H1 (cell line): Measurements from ENCODE around the gene MT4. TPM values are rescaled to one million over a fixed set of nuclear protein-coding genes. Genes with fewer than 3 reads are reported as not detected.

Experiments used
- BACH1 ChIP-seq: IDR thresholded peaks from 2 replicates; pipeline ENCODE4 v1.6.1; 2012; ENCODE audit warnings: low read length, improper control_type of control experiment
- CHD7 ChIP-seq: fragments of 300-600 bp; sonication (generic); IDR thresholded peaks from 2 replicates; pipeline ENCODE4 v1.7.1; 2012; ENCODE audit warnings: low read length, moderate library complexity, mild to moderate bottlenecking, inconsistent platforms; ENCODE audit not compliant: insufficient replicate concordance
- CTCF ChIP-seq, 3 experiments: IDR thresholded peaks; 1 replicate in 2 of 3; 2 replicates in 1 of 3; pipeline versions ENCODE4 v1.5.1 to v1.6.1; 2011; ENCODE audit warnings: low read length in 3 of 3, mild to moderate bottlenecking in 3 of 3, inconsistent platforms in 2 of 3, low read depth in 1 of 3, moderate library complexity in 1 of 3; ENCODE audit not compliant: insufficient read depth in 1 of 3; ENCODE audit errors: control extremely low read depth in 1 of 3
- E2F6 ChIP-seq: IDR thresholded peaks from 2 replicates; pipeline ENCODE4 v1.6.1; 2012; ENCODE audit warnings: inconsistent platforms
- HDAC2 ChIP-seq, 2 experiments: fragments of 300-600 bp in 1 of 2; sonication (generic) in 1 of 2; IDR thresholded peaks; 2 replicates each; pipeline ENCODE4 v1.6.1; 2011 to 2012; ENCODE audit warnings: low read depth in 2 of 2, low read length in 2 of 2, mild to moderate bottlenecking in 2 of 2, moderate library complexity in 2 of 2, borderline replicate concordance in 1 of 2, inconsistent platforms in 1 of 2
- NANOG ChIP-seq: IDR thresholded peaks from 2 replicates; pipeline ENCODE4 v1.6.1; 2011; ENCODE audit warnings: low read length, low read depth, mild to moderate bottlenecking, inconsistent platforms; ENCODE audit not compliant: insufficient read depth, poor library complexity, severe bottlenecking
- TEAD4 ChIP-seq: IDR thresholded peaks from 2 replicates; pipeline ENCODE4 v1.6.1; 2012; ENCODE audit warnings: low read depth, low read length, inconsistent platforms, mixed read lengths
- YY1 ChIP-seq: IDR thresholded peaks from 2 replicates; pipeline ENCODE4 v1.6.1; 2011; ENCODE audit warnings: low read depth, mild to moderate bottlenecking, low read length
- polyA plus RNA-seq, 7 experiments: library from polyadenylated mRNA; depleted of rRNA in 3 of 7; stranded (reverse) in 5 of 7; unstranded in 2 of 7; fragments of >200 nt in 5 of 7; fragments of 200-250 nt in 2 of 7; gene quantifications; 1 replicate in 5 of 7; 2 replicates in 1 of 7; 4 replicates in 1 of 7; pipeline versions ENCODE4 v1.2.1 to v1.2.3, GENCODE V29; 2011 to 2013; ENCODE audit warnings: missing spikeins in 2 of 7, mixed read lengths in 2 of 7
- total RNA-seq: library from RNA; stranded (reverse); fragmentation: NEBNext Ultra II Directional; extraction: Animal tissue kit (Norgen Biotek cat#: 25700); gene quantifications from 2 replicates; pipeline ENCODE4 v1.2.1, GENCODE V29; 2021

MT4 gene
- total and polyA plus RNA-seq, 2 of the 8 experiments (the other 6 are each of a cell fraction or from before 2014, with no cell fraction given) = not detected

- TF ChIP-seq CHD7 = no peak
- no peak for TF ChIP-seq YY1
- no peak for TF ChIP-seq E2F6
- no peak for TF ChIP-seq CTCF (IDR thresholded peaks at IDR 0.05; ENCODE audit: control extremely low read depth in 1 of 3, insufficient read depth in 1 of 3, low read depth in 1 of 3, low read length in 3 of 3)
- no peak for TF ChIP-seq NANOG
- TF ChIP-seq HDAC2 (IDR thresholded peaks at IDR 0.05; ENCODE audit: borderline replicate concordance in 1 of 2, low read depth in 2 of 2, low read length in 2 of 2) = no peak
- no peak for TF ChIP-seq TEAD4
- no peak for TF ChIP-seq BACH1
These were observed 25.2 kb upstream of the MT4 start (continued) for GRCh38 chr16:56539656-56540055.
